HTERT RPE-1 (cell line): ENCODE results near the gene FAM210B.
"Not testable (repeated sequence)": the region's sequence is repeated elsewhere in the genome, so short reads cannot be mapped to it uniquely, and the experiment has no call there.

Experiments used
- in situ Hi-C: fragments of 300-500 bp; cut with MboI; formaldehyde crosslinking; loops from 4 replicates; pipeline ENCODE4 v1.14.3; 2020; ENCODE audit warnings: low sequenced_read_pairs

FAM210B gene

DNA sequence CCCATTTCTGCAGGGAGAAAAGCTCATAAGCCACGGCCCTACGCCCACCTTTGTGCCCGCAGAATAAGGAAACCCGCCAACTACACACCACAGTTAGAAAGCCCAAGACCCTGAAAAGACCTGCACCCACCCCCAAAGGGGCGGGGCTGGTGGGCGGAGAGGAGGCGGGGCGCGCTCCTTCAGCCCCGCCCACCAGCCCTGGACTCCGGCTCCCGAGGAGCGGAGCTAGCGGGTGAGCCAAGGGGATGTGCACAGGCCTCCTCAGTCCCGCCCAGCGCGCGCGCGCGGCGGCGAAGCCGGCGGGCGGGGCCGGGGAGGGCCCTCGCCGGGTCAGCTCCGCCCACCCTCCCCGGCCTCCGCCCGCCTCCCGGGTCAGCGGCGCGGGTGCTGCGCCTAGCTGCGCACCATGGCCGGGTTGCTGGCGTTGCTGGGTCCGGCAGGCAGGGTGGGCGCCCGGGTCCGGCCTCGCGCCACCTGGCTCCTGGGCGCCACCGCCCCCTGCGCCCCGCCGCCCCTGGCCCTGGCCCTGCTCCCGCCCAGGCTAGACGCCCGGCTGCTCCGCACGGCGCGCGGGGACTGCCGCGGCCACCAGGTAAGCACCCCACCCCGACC lies at the start of gene FAM210B:
Gene FAM210B (plus strand): TSS at position 375 of the 612 bp plus-strand sequence. CDS start 32 bp downstream, at position 407.
- in situ Hi-C loops: no loop called here

- in situ Hi-C loops: no loop called here
These were observed 42.7 kb upstream of the FAM210B start for GRCh38 chr20:56316051-56316450.

DNA sequence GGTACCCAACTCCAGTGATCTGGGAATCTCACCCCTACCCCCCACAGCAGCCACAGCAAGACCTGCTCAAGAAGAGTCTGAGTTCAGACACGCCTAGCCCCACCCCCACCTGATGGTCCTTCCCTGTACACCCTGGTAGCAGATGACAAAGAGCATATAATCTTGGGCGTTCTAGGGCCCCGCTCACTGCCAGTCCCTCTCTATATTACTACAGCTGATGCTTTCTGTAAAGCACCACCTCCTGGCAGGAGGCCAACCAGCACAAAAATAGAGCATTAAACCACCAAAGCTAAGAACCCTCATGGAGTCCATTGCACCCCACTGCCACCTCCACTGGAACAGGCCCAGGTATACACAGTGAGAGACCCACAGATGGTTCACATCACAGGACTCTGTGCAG lies 42.3 kb upstream of the FAM210B start:
- in situ Hi-C loops: no loop called here

DNA sequence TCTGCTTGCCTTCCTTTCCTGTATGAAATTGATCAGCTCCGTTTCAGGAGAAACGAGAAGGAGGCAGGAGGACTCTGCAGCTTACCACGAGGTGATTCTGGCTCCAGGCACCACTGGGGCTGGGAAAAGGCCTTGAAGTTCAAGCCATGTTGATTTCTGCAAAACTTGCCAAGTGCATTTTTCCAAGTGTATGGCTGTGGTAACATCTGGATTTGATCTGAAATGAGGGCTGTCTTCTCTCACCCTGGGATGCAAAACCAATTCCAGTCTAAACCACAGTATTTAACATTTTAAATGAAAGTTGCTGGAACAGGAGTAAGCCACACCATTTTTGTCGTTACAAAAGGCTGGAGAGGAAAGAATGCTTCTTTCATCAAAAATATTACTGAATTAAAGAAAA lies 36.1 kb upstream of the FAM210B start:
- in situ Hi-C loops: no loop called here

DNA sequence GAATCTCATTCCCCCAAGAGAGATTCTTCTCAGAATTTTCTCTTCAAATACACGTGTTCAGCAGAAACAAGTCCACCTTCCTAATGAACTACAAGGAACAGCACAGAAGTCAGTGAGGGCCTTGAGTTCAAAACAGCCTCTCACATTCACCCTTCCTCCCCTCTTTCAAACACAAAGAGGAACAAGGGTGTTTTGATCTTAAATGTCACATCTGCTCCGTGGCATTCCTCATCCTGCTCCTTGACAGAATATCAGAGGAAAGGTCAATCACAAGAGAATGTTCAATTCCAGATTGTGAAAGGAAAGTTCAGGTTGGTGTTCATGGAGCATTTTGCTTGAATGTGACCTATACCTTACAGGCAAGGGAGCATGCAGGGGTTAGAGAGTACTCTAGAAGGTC lies 35.6 kb upstream of the FAM210B start:
- in situ Hi-C loops: no loop called here

- in situ Hi-C loops: no loop called here
These were observed 35.1 kb upstream of the FAM210B start for GRCh38 chr20:56323656-56324055.

GRCh38 chr20:56324806-56325205 lies 34.0 kb upstream of the FAM210B start:
- in situ Hi-C loops: no loop called here

DNA sequence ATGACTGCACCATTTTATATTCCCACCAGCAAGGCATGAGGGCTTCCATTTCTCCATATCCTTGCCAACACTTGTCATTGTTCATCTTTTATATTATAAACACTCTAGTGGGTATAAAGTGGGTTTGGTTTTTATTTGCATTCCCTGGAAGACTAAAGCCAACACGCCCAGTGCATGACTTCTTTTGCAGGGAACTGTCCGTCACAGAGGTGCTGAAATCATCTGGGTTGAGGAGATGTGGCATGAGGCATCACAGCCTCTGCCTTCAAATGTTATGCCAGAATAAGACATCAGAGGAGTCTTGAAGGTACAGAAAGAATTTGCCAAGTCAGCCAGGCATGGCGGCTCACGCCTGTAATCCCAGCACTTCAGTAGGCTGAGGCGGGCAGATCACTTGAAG lies 29.9 kb upstream of the FAM210B start:
- in situ Hi-C loops: no loop called here

- in situ Hi-C loops: not testable (repeated sequence)
These were observed 22.1 kb upstream of the FAM210B start for GRCh38 chr20:56336709-56337108.

DNA sequence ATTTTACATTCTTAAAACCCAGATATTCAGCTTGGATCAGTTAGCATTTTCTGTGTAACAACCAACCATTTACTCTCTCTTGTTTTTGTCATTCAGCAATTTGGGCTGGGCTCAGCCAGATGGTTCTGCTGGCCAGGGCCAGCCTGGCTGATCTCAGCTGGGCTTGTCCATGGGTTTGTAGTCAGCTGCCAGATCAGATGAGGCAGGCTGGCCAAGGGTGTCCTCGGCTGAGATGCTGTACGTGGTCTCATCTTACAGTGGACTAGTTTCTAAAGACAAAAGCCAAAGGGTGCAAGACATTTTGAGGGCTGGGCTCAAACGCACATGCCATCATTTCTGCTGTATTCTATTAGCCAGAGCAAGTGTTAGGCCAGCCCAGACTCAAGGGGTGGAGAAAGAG lies 16.0 kb upstream of the FAM210B start:
- in situ Hi-C loops: no loop called here

GRCh38 chr20:56343861-56344381 lies 14.9 kb upstream of the FAM210B start:
- in situ Hi-C loops: no loop called here

- in situ Hi-C loops: no loop called here
These were observed 12.9 kb upstream of the FAM210B start for GRCh38 chr20:56345911-56346310.

GRCh38 chr20:56347628-56348304 lies 11.0 kb upstream of the FAM210B start:
- in situ Hi-C loops: no loop called here

DNA sequence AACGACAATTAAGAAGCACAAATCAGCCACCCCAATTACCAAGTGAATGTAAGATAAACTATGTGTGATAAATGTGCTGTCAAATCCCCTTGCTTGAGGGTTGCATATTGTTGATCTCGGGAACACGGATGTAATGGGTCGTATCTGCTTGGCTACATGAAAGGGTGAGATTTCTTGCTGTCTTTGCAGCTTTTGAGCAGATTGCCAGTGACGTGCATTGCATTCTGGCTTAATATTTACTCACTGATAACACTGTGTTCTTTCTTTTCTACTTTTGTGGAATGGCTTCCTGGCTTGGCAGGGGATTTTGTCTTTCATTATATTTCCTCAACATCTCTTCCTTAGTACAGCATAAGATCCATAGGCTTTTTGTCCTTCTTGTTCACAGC lies 10.5 kb upstream of the FAM210B start:
- in situ Hi-C loops: no loop called here

DNA sequence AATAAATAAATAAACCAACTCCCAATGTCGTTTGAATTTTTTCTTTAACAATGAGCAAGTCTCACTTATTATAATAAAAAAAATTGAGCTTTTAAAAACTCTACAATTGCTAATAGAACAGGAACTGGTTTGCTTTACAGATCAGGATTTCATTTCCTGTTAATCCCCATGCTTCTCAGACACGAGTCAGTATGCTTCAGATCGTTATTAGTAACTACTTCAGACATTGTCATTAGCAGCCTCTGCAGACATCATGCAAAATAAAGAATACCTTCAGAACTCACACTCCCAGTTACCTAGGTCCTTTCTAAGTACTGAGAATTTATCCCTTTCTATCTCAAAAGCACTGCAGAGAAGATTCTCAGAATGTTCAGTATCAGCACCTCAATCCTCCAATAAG lies 10.0 kb upstream of the FAM210B start:
- in situ Hi-C loops: no loop called here

- in situ Hi-C loops: no loop called here
These were observed 7.9 kb upstream of the FAM210B start for GRCh38 chr20:56350842-56351241.

GRCh38 chr20:56352345-56353055 lies 6.3 kb upstream of the FAM210B start:
- in situ Hi-C loops: no loop called here

- in situ Hi-C loops: no loop called here
These were observed 5.4 kb upstream of the FAM210B start for GRCh38 chr20:56353356-56353755.

DNA sequence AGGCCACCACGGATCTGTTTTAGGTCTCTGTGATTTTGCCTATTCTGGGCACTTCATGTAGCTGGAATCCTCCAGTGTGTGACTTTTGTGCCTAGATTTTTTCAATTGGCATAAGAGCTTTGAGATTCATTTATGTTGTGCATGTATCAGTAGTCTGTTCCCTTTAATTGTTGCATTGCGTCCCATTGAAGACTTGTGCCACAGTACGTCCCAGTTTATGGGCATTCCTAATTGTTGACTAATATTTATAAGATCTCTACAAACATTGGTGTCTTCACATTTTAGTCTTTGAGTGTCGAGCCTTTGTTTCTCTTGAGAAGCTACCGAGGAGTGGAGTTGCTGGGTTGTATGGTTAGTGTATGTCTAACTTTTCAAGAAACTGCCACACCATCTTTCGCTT lies 704 bp upstream of the FAM210B start:
- in situ Hi-C loops: no loop called here

GRCh38 chr20:56359212-56360132 lies 698 bp downstream of the FAM210B start:
- in situ Hi-C loops: no loop called here
